ENCODE data around the gene POM121. TPM values are rescaled to one million over a fixed set of nuclear protein-coding genes. Genes with fewer than 3 reads are reported as not detected.
A peak's percentile ranks its signal among the peaks of the same experiment; 100 is the strongest.
"Not testable (repeated sequence)": the region's sequence is repeated elsewhere in the genome, so short reads cannot be mapped to it uniquely, and the experiment has no call there.

Gene POM121
- total RNA-seq (2021), result 36.6 and 49.0 TPM in 2 replicates
- percentile 87 among the genes with signal in this experiment for Bru-seq, nascent RNA
- percentile 89 among the genes with signal in this experiment for BruChase-seq, experiment 1, labeled RNA remaining after a 2-hour chase
- percentile 87 among the genes with signal in this experiment for BruChase-seq, experiment 2, labeled RNA remaining after a 6-hour chase
- long read RNA-seq, partial matches to known transcripts, result 35 of 47 reads
- long read RNA-seq, other reads (novel, unspliced or antisense), result 12 of 47 reads

GRCh38 chr7:72924733-72925545, at the start of gene POM121:
TSS of gene POM121 (plus strand) at chr7:72925095. CDS start at chr7:72925122, 27 bp downstream.
- ChIA-PET POLR2A (ENCODE audit: unreplicated experiment) (no interaction called here), CTCF (no interaction called here)
- peak; percentile 65 to 84 for DNase-seq
- BruUV-seq (replicated peaks), result no TSS peak
- Histone ChIP-seq H3K9me3 (ENCODE audit: insufficient read depth, low read depth) (no peaks in the 10 kb centered on the region), H4K20me1 (ENCODE audit: insufficient read depth) (no peaks in the 10 kb centered on the region; the same call in 1 of the 2 replicates), H3K27me3 (ENCODE audit: insufficient read depth, low read depth) (no peaks in the 10 kb centered on the region), H3K27ac (peak within 1 kb of the TSS; percentile 78), H3K4me2 (peak within 1 kb of the TSS; percentile 95), H3K79me2 (ENCODE audit: low read depth) (peaks cover 38% of the 10 kb centered on the region), H3K4me3 (peak within 1 kb of the TSS; percentile 97), H3K9me2 (ENCODE audit: insufficient read depth) (no peaks in the 10 kb centered on the region), H3F3A (ENCODE audit: insufficient read depth, low read depth) (peaks cover 30% of the 10 kb centered on the region; the same call in 1 of the 2 replicates), H2AFZ (peak within 1 kb of the TSS; percentile 74), H3K36me3 (ENCODE audit: low read depth) (peaks cover 19% of the 10 kb centered on the region), H3K4me1 (replicated peaks; ENCODE audit: insufficient read depth) (peaks cover 15% of the 10 kb centered on the region; the same call in 1 of the 2 replicates)
- no peak for TF ChIP-seq EZH2 (IDR thresholded peaks at IDR 0.05; ENCODE audit: low read depth)
- TF ChIP-seq, protein P1, sequence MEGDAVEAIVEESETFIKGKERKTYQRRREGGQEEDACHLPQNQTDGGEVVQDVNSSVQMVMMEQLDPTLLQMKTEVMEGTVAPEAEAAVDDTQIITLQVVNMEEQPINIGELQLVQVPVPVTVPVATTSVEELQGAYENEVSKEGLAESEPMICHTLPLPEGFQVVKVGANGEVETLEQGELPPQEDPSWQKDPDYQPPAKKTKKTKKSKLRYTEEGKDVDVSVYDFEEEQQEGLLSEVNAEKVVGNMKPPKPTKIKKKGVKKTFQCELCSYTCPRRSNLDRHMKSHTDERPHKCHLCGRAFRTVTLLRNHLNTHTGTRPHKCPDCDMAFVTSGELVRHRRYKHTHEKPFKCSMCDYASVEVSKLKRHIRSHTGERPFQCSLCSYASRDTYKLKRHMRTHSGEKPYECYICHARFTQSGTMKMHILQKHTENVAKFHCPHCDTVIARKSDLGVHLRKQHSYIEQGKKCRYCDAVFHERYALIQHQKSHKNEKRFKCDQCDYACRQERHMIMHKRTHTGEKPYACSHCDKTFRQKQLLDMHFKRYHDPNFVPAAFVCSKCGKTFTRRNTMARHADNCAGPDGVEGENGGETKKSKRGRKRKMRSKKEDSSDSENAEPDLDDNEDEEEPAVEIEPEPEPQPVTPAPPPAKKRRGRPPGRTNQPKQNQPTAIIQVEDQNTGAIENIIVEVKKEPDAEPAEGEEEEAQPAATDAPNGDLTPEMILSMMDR (conservative IDR thresholded peaks at IDR 0.05), result no peak
- intact Hi-C loops (cut with micrococcal nuclease; ENCODE audit: unreplicated experiment), result loop anchor here (5.0 to 10.0 kb wide), 2 partner anchors 98 to 530 kb away; partner anchors contain the start of gene TYW1B

- intact Hi-C loops (cut with micrococcal nuclease; ENCODE audit: unreplicated experiment); CTCF ChIA-PET; H3K27me3 ChIP-seq (ENCODE audit: insufficient read depth, low read depth); H3K4me1 ChIP-seq (replicated peaks; ENCODE audit: insufficient read depth); H3F3A ChIP-seq (ENCODE audit: insufficient read depth, low read depth); H3K9me2 ChIP-seq (ENCODE audit: insufficient read depth); H4K20me1 ChIP-seq (ENCODE audit: insufficient read depth); H3K9me3 ChIP-seq (ENCODE audit: insufficient read depth, low read depth); H3K36me3 ChIP-seq (ENCODE audit: low read depth); BruUV-seq (replicated peaks); POLR2A ChIA-PET (ENCODE audit: unreplicated experiment): not testable (repeated sequence)
- Histone ChIP-seq H2AFZ (peak overlapping the region; percentile 85), H3K4me2 (peak overlapping the region; percentile 94), H3K4me3 (peak overlapping the region; percentile 74; the same call in 1 of the 2 replicates), H3K27ac (peak overlapping the region; percentile 53; the same call in 1 of the 2 replicates), H3K79me2 (ENCODE audit: low read depth) (peaks cover 20% of the 10 kb centered on the region)
- DNase-seq, result peak; percentile 69 to 83
Measured at GRCh38 chr7:72879079-72879736, 45.7 kb upstream of the POM121 start.

GRCh38 chr7:72879737-72880215, 45.1 kb upstream of the POM121 start:
- peak overlapping the region; percentile 74 for H3K4me3 ChIP-seq
- H3K4me2 ChIP-seq, result peak overlapping the region; percentile 94
- CTCF ChIA-PET; H4K20me1 ChIP-seq (ENCODE audit: insufficient read depth); H3K36me3 ChIP-seq (ENCODE audit: low read depth); H3K4me1 ChIP-seq (replicated peaks; ENCODE audit: insufficient read depth); H3K27me3 ChIP-seq (ENCODE audit: insufficient read depth, low read depth); POLR2A ChIA-PET (ENCODE audit: unreplicated experiment); H3K9me2 ChIP-seq (ENCODE audit: insufficient read depth); H3F3A ChIP-seq (ENCODE audit: insufficient read depth, low read depth); H3K9me3 ChIP-seq (ENCODE audit: insufficient read depth, low read depth); intact Hi-C loops (cut with micrococcal nuclease; ENCODE audit: unreplicated experiment): not testable (repeated sequence)
- peak; percentile 47 to 50 for DNase-seq
- peaks cover 20% of the 10 kb centered on the region for H3K79me2 ChIP-seq (ENCODE audit: low read depth)
- 0 out of 2 replicates have a peak overlapping the region, but pooled peaks have one; percentile 46 for H3K27ac ChIP-seq
- TSS peak; percentile 67 for BruUV-seq (replicated peaks)
- peak overlapping the region; percentile 48; the same call in 1 of the 2 replicates for H2AFZ ChIP-seq

GRCh38 chr7:72891750-72892149, 33.1 kb upstream of the POM121 start:
- H3F3A ChIP-seq (ENCODE audit: insufficient read depth, low read depth); H4K20me1 ChIP-seq (ENCODE audit: insufficient read depth); H3K79me2 ChIP-seq (ENCODE audit: low read depth); CTCF ChIA-PET; H3K9me2 ChIP-seq (ENCODE audit: insufficient read depth); DNase-seq; BruUV-seq (replicated peaks); H3K9me3 ChIP-seq (ENCODE audit: insufficient read depth, low read depth); H3K4me3 ChIP-seq; H3K27ac ChIP-seq; H3K4me1 ChIP-seq (replicated peaks; ENCODE audit: insufficient read depth); H3K27me3 ChIP-seq (ENCODE audit: insufficient read depth, low read depth); H2AFZ ChIP-seq; H3K36me3 ChIP-seq (ENCODE audit: low read depth); H3K4me2 ChIP-seq; intact Hi-C loops (cut with micrococcal nuclease; ENCODE audit: unreplicated experiment); POLR2A ChIA-PET (ENCODE audit: unreplicated experiment): not testable (repeated sequence)

GRCh38 chr7:72904740-72905139, 20.2 kb upstream of the POM121 start:
- H3K4me3 ChIP-seq; H3F3A ChIP-seq (ENCODE audit: insufficient read depth, low read depth); H3K9me3 ChIP-seq (ENCODE audit: insufficient read depth, low read depth); CTCF ChIA-PET; H3K27me3 ChIP-seq (ENCODE audit: insufficient read depth, low read depth); H2AFZ ChIP-seq; POLR2A ChIA-PET (ENCODE audit: unreplicated experiment); H3K4me2 ChIP-seq; H3K27ac ChIP-seq; intact Hi-C loops (cut with micrococcal nuclease; ENCODE audit: unreplicated experiment); H4K20me1 ChIP-seq (ENCODE audit: insufficient read depth); BruUV-seq (replicated peaks); H3K4me1 ChIP-seq (replicated peaks; ENCODE audit: insufficient read depth); H3K36me3 ChIP-seq (ENCODE audit: low read depth); DNase-seq; H3K79me2 ChIP-seq (ENCODE audit: low read depth); H3K9me2 ChIP-seq (ENCODE audit: insufficient read depth): not testable (repeated sequence)

GRCh38 chr7:72908422-72908821, 16.5 kb upstream of the POM121 start:
- H4K20me1 ChIP-seq (ENCODE audit: insufficient read depth); BruUV-seq (replicated peaks); H2AFZ ChIP-seq; DNase-seq; H3K9me2 ChIP-seq (ENCODE audit: insufficient read depth); H3K4me3 ChIP-seq; POLR2A ChIA-PET (ENCODE audit: unreplicated experiment); H3K27ac ChIP-seq; H3K9me3 ChIP-seq (ENCODE audit: insufficient read depth, low read depth); intact Hi-C loops (cut with micrococcal nuclease; ENCODE audit: unreplicated experiment); H3F3A ChIP-seq (ENCODE audit: insufficient read depth, low read depth); CTCF ChIA-PET; H3K79me2 ChIP-seq (ENCODE audit: low read depth); H3K4me2 ChIP-seq; H3K27me3 ChIP-seq (ENCODE audit: insufficient read depth, low read depth); H3K36me3 ChIP-seq (ENCODE audit: low read depth); H3K4me1 ChIP-seq (replicated peaks; ENCODE audit: insufficient read depth): not testable (repeated sequence)
